Measurements from ENCODE around the gene CRBN. TPM values are rescaled to one million over a fixed set of nuclear protein-coding genes. Genes with fewer than 3 reads are reported as not detected.

Gene CRBN
- total and polyA plus RNA-seq, 2 donors (not counting 3 experiments of a cell fraction or from before 2014, with no cell fraction given), result 25.2 to 36.1 TPM

DNA sequence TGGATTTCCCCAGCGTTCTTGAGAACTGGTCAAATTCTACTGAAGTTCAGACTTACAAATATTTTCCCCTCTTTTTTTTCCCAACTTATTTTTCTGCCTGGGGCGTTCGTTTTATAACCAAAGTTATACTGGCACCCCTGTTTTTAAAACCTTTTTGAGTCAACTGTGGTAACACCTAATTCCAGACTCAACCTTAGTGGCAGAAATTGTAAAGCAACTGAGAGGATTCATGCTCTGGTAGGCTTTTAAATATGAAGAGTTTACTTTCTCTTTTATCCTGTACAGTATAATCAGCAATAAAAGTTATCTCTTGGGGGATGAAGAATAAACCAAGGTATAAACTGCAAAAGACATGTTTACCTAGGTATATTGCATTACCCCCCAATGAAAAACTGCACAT, 71.6 kb downstream of the CRBN start:
- Histone ChIP-seq H3K9me3 (replicated peaks; ENCODE audit: control insufficient read depth, insufficient read depth, low read length) (no peaks in the 10 kb centered on the region), H3K9ac (replicated peaks; ENCODE audit: extremely low read depth, insufficient read depth, low read length) (no peak overlapping the region), H3K4me1 (ENCODE audit: control insufficient read depth, extremely low read depth, insufficient read depth, low read length) (no peaks in the 10 kb centered on the region), H3K4me2 (ENCODE audit: insufficient read depth, low read length) (no peak overlapping the region), H3K4me3 (replicated peaks in 1 of 3; ENCODE audit: insufficient read depth in 1 of 3, low read depth in 1 of 3, low read length in 3 of 3) (no peak overlapping the region), H3K27me3 (ENCODE audit: control insufficient read depth in 2 of 2, insufficient read depth in 2 of 2, low read length in 2 of 2) (no peaks in the 10 kb centered on the region), H3K36me3 (ENCODE audit: control insufficient read depth in 2 of 2, extremely low read depth in 1 of 2, insufficient read depth in 2 of 2, low read length in 2 of 2) (no peaks in the 10 kb centered on the region), H4K20me1 (replicated peaks; ENCODE audit: control insufficient read depth, extremely low read depth, insufficient read depth, low read length) (no peaks in the 10 kb centered on the region), H3K79me2 (ENCODE audit: control insufficient read depth, insufficient read depth, low read length) (no peaks in the 10 kb centered on the region), H2AFZ (ENCODE audit: low read depth, low read length) (no peak overlapping the region), H3K9me1 (replicated peaks; ENCODE audit: control insufficient read depth, extremely low read depth, insufficient read depth, low read length) (no peaks in the 10 kb centered on the region), H3K27ac (ENCODE audit: insufficient read depth, low read depth, low read length) (no peak overlapping the region)
- no peak for FAIRE-seq
- BruUV-seq (replicated peaks), result no TSS peak
- dilution Hi-C loops (cut with MboI; ENCODE audit: extremely low pct_ligation_motif_present, low sequenced_read_pairs), result no loop called here
- no peak for DNase-seq (ENCODE audit: low read depth, low spot score)
- ChIA-PET CTCF (no interaction called here), POLR2A (no interaction called here)
- intact Hi-C loops (cut with micrococcal nuclease), result no loop called here
- TF ChIP-seq, protein P1, sequence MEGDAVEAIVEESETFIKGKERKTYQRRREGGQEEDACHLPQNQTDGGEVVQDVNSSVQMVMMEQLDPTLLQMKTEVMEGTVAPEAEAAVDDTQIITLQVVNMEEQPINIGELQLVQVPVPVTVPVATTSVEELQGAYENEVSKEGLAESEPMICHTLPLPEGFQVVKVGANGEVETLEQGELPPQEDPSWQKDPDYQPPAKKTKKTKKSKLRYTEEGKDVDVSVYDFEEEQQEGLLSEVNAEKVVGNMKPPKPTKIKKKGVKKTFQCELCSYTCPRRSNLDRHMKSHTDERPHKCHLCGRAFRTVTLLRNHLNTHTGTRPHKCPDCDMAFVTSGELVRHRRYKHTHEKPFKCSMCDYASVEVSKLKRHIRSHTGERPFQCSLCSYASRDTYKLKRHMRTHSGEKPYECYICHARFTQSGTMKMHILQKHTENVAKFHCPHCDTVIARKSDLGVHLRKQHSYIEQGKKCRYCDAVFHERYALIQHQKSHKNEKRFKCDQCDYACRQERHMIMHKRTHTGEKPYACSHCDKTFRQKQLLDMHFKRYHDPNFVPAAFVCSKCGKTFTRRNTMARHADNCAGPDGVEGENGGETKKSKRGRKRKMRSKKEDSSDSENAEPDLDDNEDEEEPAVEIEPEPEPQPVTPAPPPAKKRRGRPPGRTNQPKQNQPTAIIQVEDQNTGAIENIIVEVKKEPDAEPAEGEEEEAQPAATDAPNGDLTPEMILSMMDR (IDR thresholded peaks at IDR 0.05; ENCODE audit: extremely low read depth in 1 of 2, insufficient read depth in 1 of 2, low read depth in 1 of 2, low read length in 2 of 2), result no peak
- TF ChIP-seq POLR2A (IDR thresholded peaks at IDR 0.05; ENCODE audit: low read depth, low read length) (no peak), POLR2AphosphoS5 (IDR thresholded peaks at IDR 0.05; ENCODE audit: insufficient read depth, low read depth, low read length) (no peak), EZH2 (IDR thresholded peaks at IDR 0.05; ENCODE audit: borderline replicate concordance, low read depth, low read length, severe bottlenecking) (no peak), JUN (IDR thresholded peaks at IDR 0.05; ENCODE audit: borderline replicate concordance, insufficient read depth, insufficient read length, low read depth) (no peak), MAX (IDR thresholded peaks at IDR 0.05; ENCODE audit: insufficient read depth, insufficient read length) (no peak), GATA2 (IDR thresholded peaks at IDR 0.05; ENCODE audit: insufficient read depth, insufficient read length, low read depth, low read length) (no peak), MYC (IDR thresholded peaks at IDR 0.05; ENCODE audit: low read depth, low read length) (no peak), FOS (IDR thresholded peaks at IDR 0.05; ENCODE audit: borderline replicate concordance, insufficient read depth, low read length) (no peak)
